ENCODE measurements around the gene PRND. TPM values are rescaled to one million over a fixed set of nuclear protein-coding genes. Genes with fewer than 3 reads are reported as not detected.
A peak's percentile ranks its signal among the peaks of the same experiment; 100 is the strongest.
"Not testable (repeated sequence)": the region's sequence is repeated elsewhere in the genome, so short reads cannot be mapped to it uniquely, and the experiment has no call there.

Gene PRND
- total RNA-seq, 1 donor from 2014 or later, result not detected

DNA sequence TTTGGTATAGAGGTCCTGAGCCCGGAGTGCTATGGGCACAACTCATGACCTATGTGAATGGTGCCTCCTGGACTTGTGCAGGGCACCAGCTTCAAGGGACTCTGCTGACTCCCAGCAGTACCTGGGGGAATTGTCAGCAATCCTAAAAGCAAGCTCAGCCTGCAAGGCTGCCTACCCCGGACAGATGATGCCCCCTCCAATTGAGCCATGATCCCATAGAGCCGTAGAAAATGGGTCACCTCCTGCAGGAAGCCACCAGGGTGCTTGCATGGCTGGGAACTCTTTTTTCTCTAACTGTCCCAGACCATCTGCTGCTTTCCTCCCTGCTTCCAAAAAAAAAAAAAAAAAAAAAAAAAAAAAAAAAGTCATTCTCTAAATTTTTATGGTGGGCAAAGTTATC lies 12.9 kb upstream of the PRND start:
- no peak for DNase-seq (ENCODE audit: low spot score)

DNA sequence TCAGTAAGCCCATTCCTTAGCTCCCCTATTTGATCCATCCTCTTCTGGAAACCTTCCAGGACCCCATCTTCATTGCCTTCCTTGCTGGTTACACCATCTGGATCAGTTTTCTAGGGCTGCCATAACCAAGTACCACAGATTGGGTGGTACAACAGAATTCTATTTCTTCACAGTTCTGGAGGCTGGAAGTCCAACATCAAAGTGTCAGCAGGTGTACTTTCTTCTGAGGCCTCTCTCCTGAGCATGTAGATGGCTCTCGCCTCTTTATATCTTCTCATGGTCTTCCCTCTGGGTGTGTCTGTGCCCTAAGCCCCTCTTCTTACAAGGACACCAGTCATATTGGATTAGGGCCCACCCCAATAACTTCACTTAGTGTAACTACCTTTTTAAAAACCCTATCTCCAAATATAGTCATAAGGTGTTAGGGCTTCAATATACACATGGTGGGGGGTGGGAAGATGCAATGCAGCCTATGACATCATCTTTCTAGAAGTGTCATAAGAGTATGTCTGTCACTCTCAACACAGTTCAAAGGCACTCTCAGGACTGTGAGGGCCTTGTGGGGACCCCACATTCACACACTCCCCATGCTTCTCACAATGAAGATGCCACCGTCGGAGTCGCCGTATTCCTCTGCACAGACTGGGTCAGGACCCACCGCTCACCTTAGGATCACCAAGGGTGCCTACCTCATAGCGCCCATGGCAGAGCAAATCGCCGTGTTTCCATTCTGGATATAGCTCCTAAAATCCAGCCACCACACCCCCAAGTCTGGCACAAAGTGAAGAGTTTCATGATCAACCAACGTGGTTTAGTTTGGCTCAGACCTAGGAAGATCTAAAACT lies 12.2 kb upstream of the PRND start:
- DNase-seq (ENCODE audit: low spot score), result no peak

DNA sequence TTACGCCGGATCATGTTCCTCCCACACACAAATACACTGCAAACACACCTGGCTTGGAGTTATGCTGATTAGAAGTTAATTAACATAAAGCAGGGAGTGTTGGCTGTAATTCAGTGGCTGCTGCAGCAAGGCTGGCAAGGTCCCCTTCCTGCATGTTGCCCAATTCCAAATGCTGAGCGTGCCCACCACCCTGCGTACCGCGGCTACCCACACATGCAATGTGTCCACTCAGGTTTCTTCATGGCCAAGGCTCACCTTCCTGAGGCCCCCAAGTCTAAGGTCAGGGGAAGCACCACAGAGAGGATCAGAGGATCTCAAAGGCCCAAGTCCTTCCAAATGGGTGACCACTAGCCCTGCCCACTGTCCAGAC lies 11.6 kb upstream of the PRND start:
- no peak for DNase-seq (ENCODE audit: low spot score)

DNA sequence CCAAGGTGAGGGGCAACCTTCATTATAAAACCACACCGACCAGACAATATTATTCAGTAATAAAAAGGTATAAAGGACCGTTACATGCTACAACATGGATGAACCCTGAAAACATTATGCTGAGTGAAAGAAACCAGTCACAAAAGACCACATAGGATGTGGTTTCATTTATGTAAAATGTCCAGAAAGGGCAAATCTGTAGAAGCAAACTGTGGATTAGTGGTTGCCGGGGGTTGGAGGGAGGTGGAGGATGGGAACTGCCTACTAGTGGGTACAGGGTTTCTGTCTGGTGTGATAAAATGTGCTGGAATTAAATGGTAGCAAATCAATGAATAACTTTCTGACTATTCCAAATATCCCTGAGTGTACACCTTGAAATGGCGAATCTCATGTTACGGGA lies 10.2 kb upstream of the PRND start:
- DNase-seq (ENCODE audit: low spot score), result no peak

DNA sequence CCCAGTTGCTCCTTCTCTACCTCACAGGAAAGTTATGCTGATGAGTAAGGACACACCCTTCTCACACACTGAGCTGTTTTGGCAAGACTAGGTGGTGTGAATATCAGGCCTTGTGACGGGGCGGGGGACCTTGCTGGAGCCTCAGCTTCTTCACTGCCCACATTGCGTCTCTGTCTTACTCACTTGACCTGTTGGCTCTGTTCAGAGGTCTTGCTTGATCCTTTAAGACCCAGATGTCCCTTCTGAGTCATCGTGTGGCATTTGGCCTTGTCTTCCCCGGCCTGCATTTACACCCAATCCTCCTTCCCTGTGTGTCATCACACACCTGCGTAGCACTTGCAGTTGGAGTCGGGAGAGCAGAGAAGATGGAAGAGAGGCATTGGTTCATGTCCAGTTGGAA lies 8.3 kb upstream of the PRND start:
- DNase-seq (ENCODE audit: low spot score), result no peak

DNA sequence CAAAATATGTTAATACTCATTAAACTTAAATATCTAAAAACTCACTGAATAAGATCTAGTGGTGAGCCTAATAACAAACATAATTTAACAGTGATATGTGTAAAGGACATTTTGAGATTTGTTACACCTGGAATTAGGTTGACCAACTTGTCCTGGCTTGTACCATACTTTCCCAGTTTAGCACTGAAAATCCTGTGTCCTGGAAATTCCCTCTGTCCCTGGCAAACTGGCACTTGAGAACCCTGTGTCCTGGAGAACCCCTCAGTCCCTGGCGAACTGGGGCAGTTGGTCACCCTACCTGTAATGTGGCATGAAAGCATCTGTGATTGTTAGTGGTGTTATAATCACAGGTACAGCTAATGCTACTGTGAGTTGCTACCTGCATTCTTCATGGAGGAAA lies 6.9 kb upstream of the PRND start:
- no peak for DNase-seq (ENCODE audit: low spot score)

DNA sequence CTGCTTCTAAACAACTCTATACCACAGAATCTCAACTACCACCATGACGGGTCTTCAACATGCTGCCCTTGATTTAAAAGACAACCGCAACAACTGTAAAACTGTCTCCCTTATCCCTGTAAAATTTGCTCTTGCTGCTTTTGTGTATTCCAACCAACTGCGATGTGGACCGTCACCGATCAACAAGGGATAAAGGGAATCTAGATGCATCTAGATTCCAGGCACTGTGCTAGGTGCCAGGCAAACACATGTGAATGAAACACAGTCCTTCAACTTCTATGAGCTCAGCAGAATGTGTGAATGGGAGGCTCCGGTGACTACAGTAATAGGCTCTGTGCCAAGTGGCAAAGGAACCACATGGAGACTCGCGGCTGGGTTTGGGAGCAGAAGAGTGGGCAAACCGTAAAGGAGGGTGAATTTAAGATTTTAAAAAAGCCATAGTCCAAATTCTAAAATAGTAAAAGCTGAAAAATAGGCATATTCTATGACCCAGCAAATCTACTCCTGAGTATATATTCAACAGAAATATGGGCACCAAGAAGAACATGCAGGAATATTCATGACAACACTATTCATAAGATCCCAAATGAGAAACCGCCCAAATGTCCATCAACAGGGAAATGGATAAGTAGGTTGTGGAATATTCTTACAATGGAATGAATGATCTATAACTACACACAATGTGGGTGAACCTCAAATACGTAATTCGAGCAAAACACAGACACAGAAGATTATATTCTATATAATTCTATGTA lies 3.7 kb upstream of the PRND start:
- no peak for DNase-seq (ENCODE audit: low spot score)

DNA sequence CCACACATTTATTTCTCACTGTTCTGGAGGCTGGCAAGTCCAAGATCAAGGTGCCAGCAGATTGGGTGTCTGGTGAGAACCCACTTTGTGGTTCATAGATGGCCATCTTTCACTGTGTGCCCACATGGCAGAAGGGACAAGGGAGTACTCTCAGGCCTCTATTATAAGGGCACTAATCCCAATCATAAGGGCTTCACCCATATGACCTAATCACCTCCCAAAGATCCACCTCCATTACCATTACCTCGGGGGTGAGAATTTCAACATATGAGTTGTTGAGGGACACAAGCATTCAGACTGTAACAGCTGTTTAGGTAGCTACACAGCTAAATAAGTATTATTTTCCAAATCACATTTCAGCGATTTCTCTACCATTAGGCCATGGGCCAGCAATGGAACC lies 2.5 kb upstream of the PRND start:
- no peak for DNase-seq (ENCODE audit: low spot score)

DNA sequence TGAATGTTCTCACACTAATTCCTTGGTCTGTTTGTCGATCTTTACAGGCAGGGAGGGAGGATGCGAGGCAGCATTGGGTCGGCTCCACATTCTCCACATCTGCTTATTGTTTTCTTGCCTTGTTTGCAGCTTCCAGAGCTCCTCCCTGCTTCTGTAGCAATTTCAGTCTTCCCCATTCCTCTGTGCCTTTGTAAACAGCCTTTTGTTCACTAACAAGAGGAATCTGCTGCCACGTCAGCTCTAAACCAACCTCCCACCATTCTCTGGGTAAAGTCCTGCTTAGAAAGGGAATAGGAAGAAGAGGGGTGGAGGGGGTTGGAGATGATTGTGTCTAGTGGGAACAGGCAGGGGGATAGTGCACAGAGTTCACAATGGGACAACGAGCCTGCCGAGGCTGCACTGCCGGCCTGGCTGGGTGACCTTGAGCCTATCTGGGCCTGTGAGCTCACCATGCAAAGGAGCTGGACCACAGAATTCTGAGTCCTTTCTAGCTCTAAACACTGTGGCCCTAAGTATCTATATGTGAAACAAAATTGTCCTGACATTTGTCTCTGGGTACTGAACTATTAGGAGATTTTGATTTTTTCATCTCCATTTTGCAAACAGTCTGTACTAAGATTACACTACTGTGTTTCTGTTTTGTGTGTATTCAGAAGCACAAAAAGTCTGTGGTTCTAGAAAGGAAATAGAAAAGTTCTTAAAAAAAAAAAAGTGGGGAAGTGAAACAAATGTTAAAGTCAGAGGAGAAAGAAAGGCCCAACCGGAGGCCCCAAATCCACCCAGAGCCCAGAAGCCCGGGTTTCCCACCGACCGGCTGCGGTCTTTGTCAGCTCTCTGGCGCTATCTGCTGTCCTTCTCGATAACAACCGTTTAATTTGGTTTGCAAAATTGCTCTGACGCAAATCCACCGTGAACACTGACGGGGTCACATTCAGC lies 1.4 kb upstream of the PRND start:
- DNase-seq (ENCODE audit: low spot score), result peak; percentile 82

DNA sequence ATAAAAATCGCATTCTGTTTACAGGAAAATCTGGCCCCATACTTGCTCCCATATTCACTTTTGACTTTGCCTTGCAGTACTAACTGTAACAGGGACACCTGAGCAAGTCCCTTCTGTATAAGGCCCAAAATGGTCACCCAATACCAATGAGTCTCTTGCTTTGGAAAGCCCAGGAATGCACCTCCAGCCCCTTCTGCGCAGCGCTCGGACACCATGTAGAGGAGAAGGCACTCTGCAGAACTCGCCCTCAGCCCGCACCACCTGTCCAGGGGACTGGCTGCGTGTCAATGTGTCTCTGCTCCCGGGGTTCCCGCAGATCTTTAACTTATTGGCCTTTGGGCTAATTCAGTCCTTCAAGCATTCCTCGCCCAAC lies 746 bp upstream of the PRND start:
- DNase-seq (ENCODE audit: low spot score), result no peak

DNA sequence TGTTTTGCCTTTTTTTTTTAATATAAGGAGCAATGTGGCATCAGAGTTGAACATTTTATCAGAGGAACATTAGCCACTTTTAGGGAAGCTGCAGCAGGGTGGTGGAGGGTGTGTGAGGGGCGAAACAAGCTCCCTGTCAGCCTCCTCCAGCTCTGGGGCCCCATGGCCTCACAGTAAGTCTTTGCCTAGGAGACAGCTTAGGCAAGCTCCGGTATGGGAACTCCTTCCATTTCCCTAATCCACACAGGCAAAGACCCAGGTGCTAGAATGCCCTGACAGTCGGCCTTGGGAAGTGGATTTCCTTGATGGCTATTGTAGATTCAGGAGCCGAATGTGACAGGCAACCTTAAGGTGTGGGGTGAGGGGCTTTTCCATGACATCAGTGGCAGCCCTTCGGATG lies 862 bp downstream of the PRND start:
- no peak for DNase-seq (ENCODE audit: low spot score)

DNA sequence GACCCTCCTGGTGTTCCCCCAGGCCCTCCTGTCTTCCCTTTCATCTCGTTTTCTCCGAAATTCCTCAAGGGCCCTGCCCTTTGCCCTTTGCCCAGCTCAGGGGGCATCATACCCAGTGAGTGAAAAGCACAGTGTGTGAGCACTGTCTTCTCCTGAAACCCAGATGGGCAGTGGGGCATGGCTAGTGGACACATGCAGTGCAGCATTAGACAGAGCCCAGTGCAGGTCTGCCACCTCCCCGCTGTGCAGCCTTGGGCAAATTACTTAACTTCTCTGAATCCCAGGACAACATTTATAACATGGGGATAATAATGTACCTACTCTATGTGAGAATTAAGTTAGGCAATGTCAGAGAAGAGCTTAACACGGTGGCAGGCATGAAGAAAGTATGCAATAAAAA lies 1.3 kb downstream of the PRND start:
- no peak for DNase-seq (ENCODE audit: low spot score)

DNA sequence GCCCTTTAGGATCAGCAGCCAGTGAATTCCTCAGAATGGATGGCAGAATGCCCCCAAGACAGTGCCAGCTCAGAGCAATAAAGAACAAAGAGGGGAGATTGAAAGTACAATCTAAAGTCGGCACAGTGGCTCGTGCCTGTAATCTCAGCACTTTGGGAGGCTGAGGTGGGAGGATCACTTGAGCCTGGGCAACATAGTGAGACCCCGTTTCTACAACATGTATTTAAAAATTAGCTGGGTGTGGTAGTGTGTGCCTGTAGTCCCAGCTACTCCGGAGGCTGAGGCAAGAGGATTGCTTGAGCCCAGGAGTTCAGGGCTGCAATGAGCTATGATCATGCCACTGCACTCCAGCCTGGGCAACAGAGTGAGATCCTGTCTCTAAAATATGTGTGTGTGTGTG lies 1.8 kb downstream of the PRND start:
- not testable (repeated sequence) for DNase-seq (ENCODE audit: low spot score)

DNA sequence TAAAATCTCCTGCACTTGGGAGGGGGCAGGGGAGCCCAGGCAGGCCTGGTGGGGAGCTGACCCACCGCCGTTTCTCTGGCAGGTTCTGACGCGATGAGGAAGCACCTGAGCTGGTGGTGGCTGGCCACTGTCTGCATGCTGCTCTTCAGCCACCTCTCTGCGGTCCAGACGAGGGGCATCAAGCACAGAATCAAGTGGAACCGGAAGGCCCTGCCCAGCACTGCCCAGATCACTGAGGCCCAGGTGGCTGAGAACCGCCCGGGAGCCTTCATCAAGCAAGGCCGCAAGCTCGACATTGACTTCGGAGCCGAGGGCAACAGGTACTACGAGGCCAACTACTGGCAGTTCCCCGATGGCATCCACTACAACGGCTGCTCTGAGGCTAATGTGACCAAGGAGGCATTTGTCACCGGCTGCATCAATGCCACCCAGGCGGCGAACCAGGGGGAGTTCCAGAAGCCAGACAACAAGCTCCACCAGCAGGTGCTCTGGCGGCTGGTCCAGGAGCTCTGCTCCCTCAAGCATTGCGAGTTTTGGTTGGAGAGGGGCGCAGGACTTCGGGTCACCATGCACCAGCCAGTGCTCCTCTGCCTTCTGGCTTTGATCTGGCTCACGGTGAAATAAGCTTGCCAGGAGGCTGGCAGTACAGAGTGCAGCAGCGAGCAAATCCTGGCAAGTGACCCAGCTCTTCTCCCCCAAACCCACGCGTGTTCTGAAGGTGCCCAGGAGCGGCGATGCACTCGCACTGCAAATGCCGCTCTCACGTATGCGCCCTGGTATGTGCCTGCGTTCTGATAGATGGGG lies 3.0 kb downstream of the PRND start:
- DNase-seq (ENCODE audit: low spot score), result no peak

DNA sequence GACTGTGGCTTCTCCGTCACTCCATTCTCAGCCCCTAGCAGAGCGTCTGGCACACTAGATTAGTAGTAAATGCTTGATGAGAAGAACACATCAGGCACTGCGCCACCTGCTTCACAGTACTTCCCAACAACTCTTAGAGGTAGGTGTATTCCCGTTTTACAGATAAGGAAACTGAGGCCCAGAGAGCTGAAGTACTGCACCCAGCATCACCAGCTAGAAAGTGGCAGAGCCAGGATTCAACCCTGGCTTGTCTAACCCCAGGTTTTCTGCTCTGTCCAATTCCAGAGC lies 3.5 kb downstream of the PRND start:
- no peak for DNase-seq (ENCODE audit: low spot score)

DNA sequence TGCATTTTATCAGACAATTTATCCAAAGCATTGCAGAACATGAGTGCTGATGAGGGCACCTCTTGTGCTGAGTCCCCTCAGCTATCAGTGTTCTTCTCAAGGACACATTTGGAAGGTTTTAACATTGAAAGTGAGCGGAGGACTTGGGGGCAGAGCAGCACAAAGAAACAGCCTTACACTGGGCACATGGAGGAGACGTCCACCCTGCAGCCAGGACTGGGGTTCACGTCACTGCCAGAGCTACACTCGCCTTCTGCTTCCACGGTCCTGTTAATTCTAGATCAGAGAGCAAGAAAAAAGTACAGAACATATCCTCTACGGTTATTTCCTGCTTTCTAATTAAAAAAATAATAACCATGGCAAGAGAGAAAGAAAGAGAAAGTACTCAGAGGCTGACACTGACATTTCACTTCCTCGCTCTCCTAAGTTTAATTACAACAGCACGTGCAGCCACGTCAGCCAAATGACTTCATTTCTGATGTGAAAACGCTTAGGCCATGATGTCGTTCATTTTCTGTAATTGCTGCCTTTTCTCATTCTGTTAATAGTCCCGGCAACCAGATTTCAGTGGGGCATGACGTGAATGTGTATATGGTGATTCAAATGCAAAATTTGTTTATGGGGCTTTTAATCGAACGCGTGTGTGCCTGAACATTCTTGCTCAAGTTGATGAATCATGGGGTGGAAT lies 5.1 kb downstream of the PRND start:
- DNase-seq (ENCODE audit: low spot score), result no peak

DNA sequence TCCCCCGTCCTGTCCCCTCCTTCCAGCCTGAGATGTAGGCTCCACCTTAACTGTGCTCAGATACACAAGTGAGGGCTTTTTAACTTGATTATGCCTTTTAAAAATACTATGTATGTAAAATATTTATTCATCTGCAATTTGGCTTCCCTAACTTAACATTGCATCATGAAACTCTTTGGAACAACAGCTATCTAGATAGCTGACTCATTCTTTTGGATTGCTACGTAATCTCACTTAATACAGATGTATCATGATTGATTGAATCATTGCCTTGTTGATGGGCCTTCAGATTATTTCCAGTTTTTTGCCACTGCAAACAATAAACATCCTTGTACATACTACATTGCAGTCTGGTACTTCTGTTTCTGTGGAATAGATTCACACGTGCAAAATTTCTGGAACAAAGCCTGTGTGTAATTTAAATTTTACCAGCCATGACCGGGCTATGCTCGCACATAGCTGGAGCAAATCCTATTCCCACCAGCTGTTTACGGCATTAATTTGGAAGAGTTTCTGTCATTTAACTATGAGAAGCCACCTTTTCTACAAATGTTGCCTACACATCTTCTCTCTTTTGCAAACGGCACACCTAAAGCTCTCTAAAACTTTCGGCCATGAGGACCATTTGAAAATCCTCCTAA lies 6.5 kb downstream of the PRND start:
- DNase-seq (ENCODE audit: low spot score), result no peak

DNA sequence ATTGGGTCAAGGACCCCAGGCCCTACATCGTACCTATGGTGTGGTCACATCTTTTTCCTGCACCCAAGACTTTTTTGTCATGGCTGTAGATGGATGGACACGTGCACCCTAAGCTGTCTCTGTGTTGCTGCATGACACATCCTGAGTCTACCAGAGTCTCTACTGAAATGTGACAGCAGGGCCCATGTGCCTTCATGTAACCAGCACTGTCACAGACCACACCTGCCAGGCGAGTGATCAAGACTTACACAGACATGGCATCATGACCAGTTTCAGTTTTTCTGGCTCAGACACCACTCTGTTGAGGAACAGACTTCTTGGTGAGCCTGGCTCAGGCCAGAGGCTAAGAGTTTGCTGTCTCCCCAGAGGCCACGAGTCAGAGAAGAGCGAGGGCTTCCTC lies 7.6 kb downstream of the PRND start:
- DNase-seq (ENCODE audit: low spot score), result no peak

DNA sequence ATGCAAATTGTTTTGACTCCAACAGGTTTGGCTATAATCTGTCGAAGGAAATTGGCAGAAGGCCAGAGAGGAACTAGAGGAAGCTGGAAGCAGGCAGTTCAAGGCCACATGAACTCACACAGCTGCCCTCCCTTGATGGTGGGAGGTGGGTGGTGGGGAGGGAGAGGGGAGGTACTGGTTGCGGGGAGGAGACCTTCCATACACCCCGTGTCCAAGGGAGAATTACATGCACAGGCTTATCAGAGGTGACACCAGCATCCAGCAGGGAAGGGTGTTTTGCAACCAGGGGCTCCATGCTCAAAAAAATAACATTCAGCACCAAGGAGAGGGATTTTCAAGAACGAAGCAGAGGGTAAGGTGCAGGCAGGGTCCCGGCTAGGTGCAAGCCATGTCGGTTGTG lies 9.1 kb downstream of the PRND start:
- DNase-seq (ENCODE audit: low spot score), result no peak

DNA sequence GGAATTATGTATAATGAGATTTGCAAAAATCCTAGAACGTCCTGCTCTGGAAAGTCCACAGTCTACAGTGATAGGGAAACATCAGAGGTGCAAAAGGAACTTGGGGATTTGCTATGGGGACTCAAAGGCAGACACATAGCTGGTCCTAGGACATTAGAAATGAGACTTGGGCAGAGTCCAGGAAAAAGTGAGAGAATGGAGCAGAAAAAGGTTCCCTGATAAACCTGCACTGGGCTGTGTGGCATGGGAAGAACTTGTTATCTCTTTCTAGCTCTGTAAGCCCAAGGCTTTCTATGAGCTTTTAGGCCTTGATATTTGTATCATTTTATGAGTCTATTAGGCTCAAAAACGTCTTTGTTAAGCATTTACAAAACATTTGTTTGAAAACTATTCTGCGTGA lies 15.2 kb downstream of the PRND start:
- DNase-seq (ENCODE audit: low spot score), result no peak

Data from mucosa of gallbladder (tissue), 1 donor.